ENCODE results near the gene RAB38. TPM values are rescaled to one million over a fixed set of nuclear protein-coding genes. Genes with fewer than 3 reads are reported as not detected.

The RAB38 gene
- total RNA-seq, 1 experiment from 2014 or later: 77.7 TPM

DNA sequence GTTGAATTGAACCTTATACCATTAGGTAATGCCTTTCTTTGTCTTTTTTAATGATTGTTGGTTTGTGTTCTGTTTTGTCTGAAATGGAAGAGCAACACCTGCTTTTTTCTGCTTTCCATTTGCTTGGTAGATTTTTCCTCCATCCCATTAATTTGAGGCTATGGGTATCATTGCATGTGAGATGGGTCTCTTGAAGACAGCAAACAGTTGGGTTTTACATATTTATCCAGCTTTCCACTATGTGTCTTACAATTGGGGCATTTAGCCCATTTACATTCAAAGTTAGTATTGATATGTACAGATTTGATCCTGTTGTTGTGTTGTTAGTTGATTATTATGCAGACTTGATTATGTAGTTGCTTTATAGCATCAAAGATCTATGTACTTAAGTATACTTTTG is 21.1 kb upstream of the RAB38 start:
- ChIA-PET POLR2A (no interaction called here), CTCF (no interaction called here)
- Mint-ChIP-seq H3K4me1 (ENCODE audit: insufficient read depth, unreplicated experiment) (no peaks in the 10 kb centered on the region), H3K27me3 (ENCODE audit: insufficient read depth, unreplicated experiment) (no peaks in the 10 kb centered on the region), H3K36me3 (ENCODE audit: insufficient read depth, unreplicated experiment) (no peaks in the 10 kb centered on the region), H3K27ac (ENCODE audit: low read depth, unreplicated experiment) (no peak overlapping the region), H3K4me3 (ENCODE audit: unreplicated experiment) (no peak overlapping the region), H3K9me3 (ENCODE audit: unreplicated experiment) (peaks cover 22% of the 10 kb centered on the region)
- BruUV-seq (replicated peaks): no TSS peak
- TF ChIP-seq, protein P1, sequence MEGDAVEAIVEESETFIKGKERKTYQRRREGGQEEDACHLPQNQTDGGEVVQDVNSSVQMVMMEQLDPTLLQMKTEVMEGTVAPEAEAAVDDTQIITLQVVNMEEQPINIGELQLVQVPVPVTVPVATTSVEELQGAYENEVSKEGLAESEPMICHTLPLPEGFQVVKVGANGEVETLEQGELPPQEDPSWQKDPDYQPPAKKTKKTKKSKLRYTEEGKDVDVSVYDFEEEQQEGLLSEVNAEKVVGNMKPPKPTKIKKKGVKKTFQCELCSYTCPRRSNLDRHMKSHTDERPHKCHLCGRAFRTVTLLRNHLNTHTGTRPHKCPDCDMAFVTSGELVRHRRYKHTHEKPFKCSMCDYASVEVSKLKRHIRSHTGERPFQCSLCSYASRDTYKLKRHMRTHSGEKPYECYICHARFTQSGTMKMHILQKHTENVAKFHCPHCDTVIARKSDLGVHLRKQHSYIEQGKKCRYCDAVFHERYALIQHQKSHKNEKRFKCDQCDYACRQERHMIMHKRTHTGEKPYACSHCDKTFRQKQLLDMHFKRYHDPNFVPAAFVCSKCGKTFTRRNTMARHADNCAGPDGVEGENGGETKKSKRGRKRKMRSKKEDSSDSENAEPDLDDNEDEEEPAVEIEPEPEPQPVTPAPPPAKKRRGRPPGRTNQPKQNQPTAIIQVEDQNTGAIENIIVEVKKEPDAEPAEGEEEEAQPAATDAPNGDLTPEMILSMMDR (IDR thresholded peaks at IDR 0.05; ENCODE audit: unreplicated experiment): no peak
- DNase-seq (ENCODE audit: unreplicated experiment): no peak
- intact Hi-C loops (cut with micrococcal nuclease): no loop called here

DNA sequence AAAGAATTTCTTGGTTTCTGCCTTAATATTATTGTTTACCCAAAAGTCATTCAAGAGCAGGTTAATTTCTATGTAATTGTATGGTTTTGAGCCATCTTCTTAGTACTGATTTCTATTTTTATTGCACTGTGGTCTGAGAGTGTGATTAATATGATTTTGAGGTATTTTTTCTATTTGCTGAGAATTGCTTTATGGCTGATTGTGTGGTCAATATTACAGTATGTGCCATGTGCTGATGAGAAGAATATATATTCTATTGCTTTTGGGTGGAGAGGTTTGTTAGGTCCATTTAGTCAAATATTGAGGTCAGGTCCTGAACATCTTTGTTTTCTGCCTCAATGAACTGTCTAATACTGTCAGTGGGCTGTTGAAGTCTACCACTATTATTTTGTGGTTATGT is 20.7 kb upstream of the RAB38 start:
- Mint-ChIP-seq H3K9me3 (ENCODE audit: unreplicated experiment) (peaks cover 22% of the 10 kb centered on the region), H3K4me1 (ENCODE audit: insufficient read depth, unreplicated experiment) (no peaks in the 10 kb centered on the region), H3K4me3 (ENCODE audit: unreplicated experiment) (no peak overlapping the region), H3K27ac (ENCODE audit: low read depth, unreplicated experiment) (no peak overlapping the region), H3K36me3 (ENCODE audit: insufficient read depth, unreplicated experiment) (no peaks in the 10 kb centered on the region), H3K27me3 (ENCODE audit: insufficient read depth, unreplicated experiment) (no peaks in the 10 kb centered on the region)
- DNase-seq (ENCODE audit: unreplicated experiment): no peak
- ChIA-PET CTCF (no interaction called here), POLR2A (no interaction called here)
- TF ChIP-seq, protein P1 (IDR thresholded peaks at IDR 0.05; ENCODE audit: unreplicated experiment): no peak
- intact Hi-C loops (cut with micrococcal nuclease): no loop called here
- no TSS peak for BruUV-seq (replicated peaks)

DNA sequence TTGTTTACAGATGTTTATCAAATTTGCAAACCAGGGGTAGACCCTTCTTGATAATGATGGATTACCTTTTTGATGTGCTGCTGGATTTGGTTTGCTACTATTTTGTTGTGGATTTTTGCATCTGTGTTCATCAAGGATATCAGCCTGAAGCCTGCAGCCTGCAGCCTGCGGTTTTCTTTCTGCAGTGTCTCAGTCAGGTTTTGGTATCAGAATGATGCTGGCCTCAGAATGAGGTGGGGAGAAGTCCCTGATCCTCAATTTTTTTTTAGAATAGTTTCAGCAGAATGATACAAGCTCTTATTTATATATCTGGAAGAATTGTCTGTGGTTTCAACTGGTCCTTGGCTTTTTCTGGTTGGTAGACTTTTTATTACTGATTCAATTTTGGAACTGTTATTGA is 19.7 kb upstream of the RAB38 start:
- Mint-ChIP-seq H3K27me3 (ENCODE audit: insufficient read depth, unreplicated experiment) (no peaks in the 10 kb centered on the region), H3K27ac (ENCODE audit: low read depth, unreplicated experiment) (no peak overlapping the region), H3K4me3 (ENCODE audit: unreplicated experiment) (no peak overlapping the region), H3K4me1 (ENCODE audit: insufficient read depth, unreplicated experiment) (no peaks in the 10 kb centered on the region), H3K9me3 (ENCODE audit: unreplicated experiment) (peaks cover 22% of the 10 kb centered on the region), H3K36me3 (ENCODE audit: insufficient read depth, unreplicated experiment) (no peaks in the 10 kb centered on the region)
- no TSS peak for BruUV-seq (replicated peaks)
- TF ChIP-seq, protein P1 (IDR thresholded peaks at IDR 0.05; ENCODE audit: unreplicated experiment): no peak
- intact Hi-C loops (cut with micrococcal nuclease): no loop called here
- ChIA-PET POLR2A (no interaction called here), CTCF (interaction anchor here (0.7 kb wide), 1 partner anchor 53 kb away, joined by 3 read pairs; no protein-coding TSS in a partner anchor)
- no peak for DNase-seq (ENCODE audit: unreplicated experiment)

DNA sequence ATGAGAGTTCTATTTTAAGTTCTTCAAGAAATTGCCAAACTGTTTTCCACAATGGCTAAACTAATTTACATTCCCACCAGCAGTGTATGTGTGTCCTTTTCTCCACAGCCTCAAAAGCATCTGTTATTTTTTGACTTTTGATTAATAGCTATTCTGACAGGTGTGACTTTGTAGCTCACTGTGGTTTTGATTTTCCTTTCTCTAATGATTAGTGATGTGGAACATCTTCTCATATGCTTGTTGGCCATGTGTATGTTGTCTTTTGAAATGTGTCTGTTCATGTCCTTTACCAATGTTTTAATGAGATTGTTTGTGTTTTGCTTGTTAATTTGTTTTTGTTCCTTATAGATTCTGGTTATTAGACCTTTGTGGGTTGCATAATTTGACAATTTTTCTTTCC is 18.0 kb upstream of the RAB38 start:
- H3K27me3 Mint-ChIP-seq (ENCODE audit: insufficient read depth, unreplicated experiment): no peaks in the 10 kb centered on the region
- no TSS peak for BruUV-seq (replicated peaks)
- TF ChIP-seq, protein P1 (IDR thresholded peaks at IDR 0.05; ENCODE audit: unreplicated experiment): no peak
- DNase-seq (ENCODE audit: unreplicated experiment): no peak
- H3K9me3 Mint-ChIP-seq (ENCODE audit: unreplicated experiment): peaks cover 22% of the 10 kb centered on the region
- H3K4me1 Mint-ChIP-seq (ENCODE audit: insufficient read depth, unreplicated experiment): no peaks in the 10 kb centered on the region
- ChIA-PET POLR2A (no interaction called here), CTCF (no interaction called here)
- H3K36me3 Mint-ChIP-seq (ENCODE audit: insufficient read depth, unreplicated experiment): no peaks in the 10 kb centered on the region
- H3K27ac Mint-ChIP-seq (ENCODE audit: low read depth, unreplicated experiment): no peak overlapping the region
- no peak overlapping the region for H3K4me3 Mint-ChIP-seq (ENCODE audit: unreplicated experiment)
- intact Hi-C loops (cut with micrococcal nuclease): no loop called here

Data from MCF 10A (cell line).